Measurements from ENCODE around the gene HSP90AB1.
A peak's percentile ranks its signal among the peaks of the same experiment; 100 is the strongest.
"Not testable (repeated sequence)": the region's sequence is repeated elsewhere in the genome, so short reads cannot be mapped to it uniquely, and the experiment has no call there.

Gene HSP90AB1

GRCh38 chr6:44222486-44223318, 24.2 kb upstream of the HSP90AB1 start:
- DNase-seq: no peak

- peak; percentile 84 to 88 for DNase-seq
These were observed 23.4 kb upstream of the HSP90AB1 start, which contains the start of gene SLC29A1 for GRCh38 chr6:44223319-44224028. TSS of gene SLC29A1 (plus strand) at chr6:44223595. CDS start at chr6:44227314, 3,719 bp downstream.

GRCh38 chr6:44224029-44224964, 22.6 kb upstream of the HSP90AB1 start:
- no peak for DNase-seq

- DNase-seq: no peak
These were observed 22.0 kb upstream of the HSP90AB1 start for GRCh38 chr6:44224965-44225305.

GRCh38 chr6:44225579-44226325, 21.1 kb upstream of the HSP90AB1 start:
- no peak for DNase-seq

- DNase-seq: no peak
These were observed 20.3 kb upstream of the HSP90AB1 start for GRCh38 chr6:44226368-44227147.

- no peak for DNase-seq
These were observed 19.6 kb upstream of the HSP90AB1 start for GRCh38 chr6:44227148-44227793.

GRCh38 chr6:44228031-44228430, 18.9 kb upstream of the HSP90AB1 start:
- DNase-seq: no peak

- DNase-seq: no peak
These were observed 18.5 kb upstream of the HSP90AB1 start for GRCh38 chr6:44228433-44228832.

- DNase-seq: no peak
These were observed 18.1 kb upstream of the HSP90AB1 start for GRCh38 chr6:44228836-44229235.

GRCh38 chr6:44229376-44230033, 17.4 kb upstream of the HSP90AB1 start:
- no peak for DNase-seq

GRCh38 chr6:44230034-44230675, 16.7 kb upstream of the HSP90AB1 start:
- DNase-seq: no peak

- DNase-seq: not testable (repeated sequence)
These were observed 15.5 kb upstream of the HSP90AB1 start for GRCh38 chr6:44231426-44231825.

- DNase-seq: no peak
These were observed 14.0 kb upstream of the HSP90AB1 start for GRCh38 chr6:44232676-44233566.

- DNase-seq: no peak
These were observed 13.3 kb upstream of the HSP90AB1 start for GRCh38 chr6:44233567-44234100.

- no peak for DNase-seq
These were observed 12.5 kb upstream of the HSP90AB1 start for GRCh38 chr6:44234101-44235025.

- no peak for DNase-seq
These were observed 11.6 kb upstream of the HSP90AB1 start for GRCh38 chr6:44235269-44235668.

Data from CD4-positive, alpha-beta T cell treated with Interleukin-4 for 1 hour (primary cell).